Nephron progenitor cell (in vitro differentiated cells): Measurements from ENCODE around the gene CPVL.

Experiments
- DNase-seq: peaks from one replicate; pipeline ENCODE4 v3.0.0; 2021
- H3K27ac Mint-ChIP-seq: 2 replicates; pipeline ENCODE4 v1.8.0; 2021; ENCODE audit warnings: mild to moderate bottlenecking, moderate library complexity, mixed read lengths
- H3K27me3 Mint-ChIP-seq: 2 replicates; pipeline ENCODE4 v1.8.0; 2021; ENCODE audit warnings: mild to moderate bottlenecking, low read depth, mixed read lengths; ENCODE audit not compliant: poor library complexity
- H3K36me3 Mint-ChIP-seq: 2 replicates; pipeline ENCODE4 v1.8.0; 2021; ENCODE audit warnings: low read depth, mixed read lengths
- H3K4me1 Mint-ChIP-seq: 2 replicates; pipeline ENCODE4 v1.8.0; 2021; ENCODE audit warnings: mixed read lengths
- H3K4me3 Mint-ChIP-seq: 2 replicates; pipeline ENCODE4 v1.8.0; 2021; ENCODE audit warnings: mild to moderate bottlenecking, moderate library complexity, mixed read lengths
- H3K9me3 Mint-ChIP-seq: 2 replicates; pipeline ENCODE4 v1.8.0; 2021; ENCODE audit warnings: mild to moderate bottlenecking, moderate library complexity, mixed read lengths
- TF ChIP-seq, protein P1 (sequence below): fragments of 200-600 bp; sonication (generic); IDR thresholded peaks from 2 replicates; pipeline ENCODE4 v1.5.0; 2021; ENCODE audit warnings: antibody characterized with exemption

The CPVL gene

DNA sequence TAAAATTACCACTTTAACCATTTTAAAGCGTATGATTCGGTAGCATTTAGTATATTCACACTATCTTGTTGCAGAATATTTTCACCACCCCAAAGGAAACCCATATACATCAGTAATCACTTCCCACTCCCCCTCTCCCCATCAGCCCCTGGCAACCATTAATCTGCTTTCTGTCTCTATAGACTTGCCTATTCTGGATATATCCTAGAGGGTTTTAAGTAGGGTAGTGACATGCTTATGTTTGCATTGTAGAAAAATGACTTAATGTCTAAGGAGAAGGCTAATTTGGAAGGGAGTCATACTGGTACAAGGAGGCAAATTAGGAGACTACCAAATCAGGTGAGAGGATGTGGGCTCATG is 145.6 kb downstream of the CPVL start:
- DNase-seq = no peak
- Mint-ChIP-seq H3K4me3 (no peak overlapping the region), H3K36me3 (peaks cover 40% of the 10 kb centered on the region), H3K9me3 (peaks cover 36% of the 10 kb centered on the region), H3K27me3 (no peaks in the 10 kb centered on the region), H3K4me1 (peaks cover 69% of the 10 kb centered on the region), H3K27ac (peak overlapping the region; percentile 26)
- TF ChIP-seq, protein P1, sequence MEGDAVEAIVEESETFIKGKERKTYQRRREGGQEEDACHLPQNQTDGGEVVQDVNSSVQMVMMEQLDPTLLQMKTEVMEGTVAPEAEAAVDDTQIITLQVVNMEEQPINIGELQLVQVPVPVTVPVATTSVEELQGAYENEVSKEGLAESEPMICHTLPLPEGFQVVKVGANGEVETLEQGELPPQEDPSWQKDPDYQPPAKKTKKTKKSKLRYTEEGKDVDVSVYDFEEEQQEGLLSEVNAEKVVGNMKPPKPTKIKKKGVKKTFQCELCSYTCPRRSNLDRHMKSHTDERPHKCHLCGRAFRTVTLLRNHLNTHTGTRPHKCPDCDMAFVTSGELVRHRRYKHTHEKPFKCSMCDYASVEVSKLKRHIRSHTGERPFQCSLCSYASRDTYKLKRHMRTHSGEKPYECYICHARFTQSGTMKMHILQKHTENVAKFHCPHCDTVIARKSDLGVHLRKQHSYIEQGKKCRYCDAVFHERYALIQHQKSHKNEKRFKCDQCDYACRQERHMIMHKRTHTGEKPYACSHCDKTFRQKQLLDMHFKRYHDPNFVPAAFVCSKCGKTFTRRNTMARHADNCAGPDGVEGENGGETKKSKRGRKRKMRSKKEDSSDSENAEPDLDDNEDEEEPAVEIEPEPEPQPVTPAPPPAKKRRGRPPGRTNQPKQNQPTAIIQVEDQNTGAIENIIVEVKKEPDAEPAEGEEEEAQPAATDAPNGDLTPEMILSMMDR = no peak

DNA sequence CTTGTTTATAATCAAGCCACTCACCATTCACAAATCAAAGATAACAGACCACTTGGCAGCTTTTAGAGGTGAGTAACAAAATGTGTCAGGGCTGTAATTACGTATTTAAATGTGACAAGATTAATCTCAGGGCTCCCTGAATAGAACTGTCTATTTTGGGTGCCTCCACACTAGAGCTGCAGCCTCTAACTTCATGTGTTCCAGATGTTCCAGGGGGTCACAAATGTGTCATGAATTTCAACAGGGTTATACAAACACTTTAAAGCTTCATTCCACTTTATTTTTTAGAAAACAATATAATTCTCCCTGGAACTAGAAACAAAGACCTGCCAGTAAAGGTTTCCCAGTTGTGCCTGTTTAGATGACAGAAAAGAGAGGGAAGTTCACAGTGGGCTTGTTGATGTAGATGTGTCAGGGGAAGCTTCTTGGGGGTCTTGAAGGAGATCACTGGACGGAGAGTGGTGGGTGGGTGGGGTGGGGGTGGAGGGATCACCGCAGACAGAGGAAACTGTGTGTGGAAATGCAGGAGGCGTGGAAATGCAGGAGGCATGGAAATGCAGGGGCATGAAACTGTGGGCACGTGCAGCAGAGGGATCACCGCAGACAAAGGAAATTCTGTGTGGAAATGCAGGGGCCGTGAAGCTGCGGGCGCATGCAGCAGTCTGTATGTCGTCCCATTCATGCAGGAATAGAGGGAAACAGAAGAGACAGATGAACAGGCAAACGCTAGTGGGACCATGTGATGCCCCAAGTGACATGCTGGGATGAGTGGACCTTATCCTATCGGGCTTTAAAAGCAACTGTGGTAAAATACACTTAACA is 146.2 kb downstream of the CPVL start:
- H3K4me3 Mint-ChIP-seq = no peak overlapping the region
- TF ChIP-seq, protein P1 = no peak
- H3K9me3 Mint-ChIP-seq = peaks cover 31% of the 10 kb centered on the region
- peaks cover 67% of the 10 kb centered on the region for H3K4me1 Mint-ChIP-seq
- H3K27ac Mint-ChIP-seq = peak overlapping the region; percentile 97
- no peaks in the 10 kb centered on the region for H3K27me3 Mint-ChIP-seq
- peaks cover 34% of the 10 kb centered on the region for H3K36me3 Mint-ChIP-seq
- no peak for DNase-seq

DNA sequence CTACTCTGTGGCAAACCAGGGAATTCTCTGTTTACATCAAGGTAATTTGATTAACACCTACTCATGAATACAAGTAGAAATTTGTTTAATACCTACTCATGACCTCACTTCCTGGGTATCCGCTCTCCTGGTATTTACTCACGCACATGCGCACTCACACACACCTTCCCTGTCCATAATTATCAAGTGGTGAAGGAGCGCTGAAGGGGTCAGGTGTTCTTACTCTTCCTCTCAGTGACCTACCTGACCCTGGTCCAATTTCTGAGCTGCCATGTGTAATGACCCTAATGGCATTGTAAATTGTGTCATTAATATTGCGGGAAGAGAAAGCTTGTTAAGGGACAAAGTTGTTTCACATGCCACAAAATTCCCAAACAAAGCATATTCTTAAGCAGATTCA is 146.9 kb downstream of the CPVL start:
- H3K27ac Mint-ChIP-seq = peak overlapping the region; percentile 97
- peaks cover 29% of the 10 kb centered on the region for H3K9me3 Mint-ChIP-seq
- H3K36me3 Mint-ChIP-seq = peaks cover 32% of the 10 kb centered on the region
- TF ChIP-seq, protein P1 = no peak
- DNase-seq = no peak
- H3K27me3 Mint-ChIP-seq = no peaks in the 10 kb centered on the region
- H3K4me1 Mint-ChIP-seq = peaks cover 67% of the 10 kb centered on the region
- peak overlapping the region; percentile 54 for H3K4me3 Mint-ChIP-seq

DNA sequence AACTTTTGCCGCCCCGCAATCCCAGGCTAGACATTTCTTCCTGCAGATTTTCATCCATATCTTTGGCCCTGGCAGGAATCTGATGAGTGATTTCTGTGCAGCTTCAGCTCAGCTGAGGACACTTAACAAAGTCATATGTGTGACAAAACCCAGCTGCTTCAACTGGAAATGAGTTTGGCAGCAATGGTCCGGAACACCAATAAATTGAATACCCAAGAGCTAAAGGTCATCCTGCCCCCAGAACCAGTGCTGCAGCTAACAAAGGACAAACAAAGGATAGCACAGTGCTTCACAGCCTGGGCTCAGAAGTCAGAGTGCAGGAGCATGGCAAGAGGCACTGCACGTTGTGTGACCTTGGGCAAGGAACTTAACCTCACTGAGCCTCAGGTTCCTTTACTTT is 148.2 kb downstream of the CPVL start:
- peaks cover 19% of the 10 kb centered on the region for H3K36me3 Mint-ChIP-seq
- peak; percentile 16 for DNase-seq
- H3K4me1 Mint-ChIP-seq = peaks cover 67% of the 10 kb centered on the region
- H3K27ac Mint-ChIP-seq = peak overlapping the region; percentile 98
- H3K4me3 Mint-ChIP-seq = peak overlapping the region; percentile 47
- no peaks in the 10 kb centered on the region for H3K27me3 Mint-ChIP-seq
- TF ChIP-seq, protein P1 = no peak
- H3K9me3 Mint-ChIP-seq = peaks cover 16% of the 10 kb centered on the region

DNA sequence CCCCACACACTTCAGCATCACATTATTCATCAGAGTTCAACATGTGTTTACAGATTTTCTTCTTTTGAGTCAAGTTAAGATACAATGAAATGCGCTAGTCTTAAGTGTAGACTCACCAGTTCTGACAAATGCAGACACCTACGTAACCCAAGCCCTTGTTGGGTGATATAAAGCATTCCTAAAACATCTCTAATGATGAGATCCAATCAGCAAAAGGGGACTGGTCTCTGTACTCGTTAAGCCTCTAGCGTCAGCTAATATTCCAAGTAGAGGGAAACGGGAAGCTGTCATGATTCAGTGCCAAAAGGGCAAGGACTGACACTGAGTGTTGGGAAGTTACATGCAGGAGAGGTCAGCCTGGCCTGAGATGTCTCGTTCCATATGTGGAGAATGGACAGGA is 149.5 kb downstream of the CPVL start:
- peaks cover 64% of the 10 kb centered on the region for H3K4me1 Mint-ChIP-seq
- H3K27ac Mint-ChIP-seq = peak overlapping the region; percentile 87
- H3K4me3 Mint-ChIP-seq = no peak overlapping the region
- H3K9me3 Mint-ChIP-seq = peaks cover 5% of the 10 kb centered on the region
- peaks cover 7% of the 10 kb centered on the region for H3K36me3 Mint-ChIP-seq
- DNase-seq = no peak
- H3K27me3 Mint-ChIP-seq = no peaks in the 10 kb centered on the region
- TF ChIP-seq, protein P1 = no peak

DNA sequence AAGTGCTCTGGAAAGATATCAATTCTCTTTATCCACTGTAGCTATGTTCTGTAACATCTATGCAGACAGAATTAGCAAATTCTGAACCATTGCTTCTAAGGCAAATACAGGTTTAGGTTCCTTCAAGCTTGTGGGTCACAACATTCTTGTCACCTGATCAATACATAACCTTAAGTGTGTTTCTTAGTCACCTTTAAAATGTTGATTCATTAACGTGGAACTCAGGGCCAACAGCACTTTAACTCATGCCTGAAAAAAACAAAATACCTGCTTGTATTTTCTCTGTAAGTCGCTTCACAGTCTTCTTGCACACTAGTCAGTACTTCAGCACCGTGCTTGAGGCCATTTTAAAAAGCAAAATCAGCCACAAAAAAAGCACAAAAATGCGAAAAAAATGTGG is 153.0 kb downstream of the CPVL start:
- Mint-ChIP-seq H3K9me3 (peaks cover 10% of the 10 kb centered on the region), H3K4me3 (no peak overlapping the region), H3K27ac (peak overlapping the region; percentile 43), H3K27me3 (no peaks in the 10 kb centered on the region), H3K4me1 (peaks cover 59% of the 10 kb centered on the region), H3K36me3 (peaks cover 12% of the 10 kb centered on the region)
- TF ChIP-seq, protein P1 = no peak
- DNase-seq = no peak
